ENCODE results near the gene CENPO.
"Not testable (repeated sequence)": the region's sequence is repeated elsewhere in the genome, so short reads cannot be mapped to it uniquely, and the experiment has no call there.

CENPO gene

DNA sequence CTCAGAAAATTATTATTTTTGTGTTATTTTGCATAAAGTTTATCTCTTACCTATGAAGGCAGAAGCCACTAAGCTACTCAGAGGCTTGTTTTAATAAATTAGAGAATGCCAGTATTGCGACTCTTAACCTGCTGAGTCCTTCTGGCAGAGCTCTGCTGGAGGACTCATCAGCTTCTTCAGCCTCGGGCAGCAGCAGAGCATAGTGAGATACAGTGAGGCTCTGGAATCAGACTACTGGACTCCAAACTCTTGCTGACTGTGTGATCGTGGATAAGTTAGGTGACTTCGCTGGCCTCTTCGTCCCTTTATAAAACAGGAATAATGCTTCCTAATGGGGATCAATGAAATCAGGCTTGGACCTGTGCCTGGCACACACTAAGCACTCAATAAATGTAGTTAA is 1.8 kb upstream of the CENPO start:
- no peak for DNase-seq

GRCh38 chr2:24792542-24792873 is 717 bp upstream of the CENPO start:
- DNase-seq, result no peak

DNA sequence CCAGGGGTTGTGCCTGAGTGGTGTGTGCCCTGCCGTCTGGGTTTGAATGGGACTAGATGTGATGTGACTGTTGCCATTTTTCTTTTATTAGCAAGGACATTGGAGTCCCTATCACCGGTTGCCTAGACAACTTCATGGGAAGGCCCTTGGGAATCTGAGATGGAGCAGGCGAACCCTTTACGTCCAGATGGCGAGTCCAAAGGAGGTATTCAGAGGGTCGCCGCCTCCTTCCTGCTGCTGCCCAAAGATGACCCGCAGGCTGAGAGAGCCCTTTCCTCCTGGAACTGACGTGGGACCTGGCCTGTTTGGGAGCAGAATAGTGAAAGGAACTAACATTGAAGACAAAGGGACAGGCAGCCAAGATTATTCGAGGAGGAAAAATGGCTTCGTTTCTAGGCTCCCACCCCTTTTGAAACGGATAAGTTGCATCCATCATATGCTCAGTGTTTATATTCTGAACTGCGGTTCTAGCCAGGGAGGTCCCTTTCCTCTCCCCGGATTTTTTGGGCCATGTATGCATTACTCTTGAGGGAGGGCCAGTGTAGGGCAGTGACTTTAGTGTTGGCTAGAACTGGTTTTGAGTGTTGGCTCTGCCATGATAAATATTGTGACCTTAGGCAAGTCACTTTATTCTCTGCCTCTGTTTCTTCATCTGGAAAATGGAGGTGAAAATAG is 673 bp downstream of the CENPO start:
- DNase-seq, result no peak

GRCh38 chr2:24797644-24798043 is 4.4 kb downstream of the CENPO start:
- DNase-seq, result no peak

- not testable (repeated sequence) for DNase-seq
Observed at GRCh38 chr2:24800487-24800886, 7.3 kb downstream of the CENPO start.

DNA sequence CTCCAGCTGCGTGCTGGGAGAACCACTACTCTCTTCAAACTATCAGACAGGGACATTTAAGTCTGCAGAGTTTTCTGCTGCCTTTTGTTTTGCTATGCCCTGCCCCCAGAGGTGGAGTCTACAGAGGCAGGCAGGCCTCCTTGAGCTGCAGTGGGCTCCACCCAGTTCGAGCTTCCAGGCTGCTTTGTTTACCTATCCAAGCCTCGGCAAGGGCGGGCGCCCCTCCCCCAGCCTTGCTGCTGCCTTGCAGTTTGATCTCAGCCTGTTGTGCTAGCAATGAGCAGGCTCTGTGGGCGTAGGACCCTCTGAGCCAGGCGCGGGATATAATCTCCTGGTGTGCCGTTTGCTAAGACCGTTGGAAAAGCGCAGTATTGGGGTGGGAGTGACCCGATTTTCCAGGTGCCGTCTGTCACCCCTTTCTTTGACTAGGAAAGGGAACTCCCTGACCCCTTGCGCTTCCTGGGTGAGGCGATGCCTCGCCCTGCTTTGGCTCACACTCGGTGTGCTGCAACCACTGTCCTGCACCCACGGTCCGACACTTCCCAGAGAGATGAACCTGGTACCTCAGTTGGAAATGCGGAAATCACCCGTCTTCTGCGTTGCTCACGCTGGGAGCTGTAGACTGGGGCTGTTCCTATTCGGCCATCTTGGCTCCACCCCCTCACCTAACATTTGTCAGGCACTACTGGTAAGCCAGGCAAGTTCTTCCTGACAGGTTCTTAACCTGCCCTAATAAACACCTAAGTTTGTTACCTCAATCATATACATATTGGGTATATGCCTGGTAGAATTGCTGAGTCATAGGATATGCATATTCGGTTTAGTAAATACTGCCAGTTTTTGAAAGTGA is 12.8 kb downstream of the CENPO start:
- DNase-seq, result not testable (repeated sequence)

DNA sequence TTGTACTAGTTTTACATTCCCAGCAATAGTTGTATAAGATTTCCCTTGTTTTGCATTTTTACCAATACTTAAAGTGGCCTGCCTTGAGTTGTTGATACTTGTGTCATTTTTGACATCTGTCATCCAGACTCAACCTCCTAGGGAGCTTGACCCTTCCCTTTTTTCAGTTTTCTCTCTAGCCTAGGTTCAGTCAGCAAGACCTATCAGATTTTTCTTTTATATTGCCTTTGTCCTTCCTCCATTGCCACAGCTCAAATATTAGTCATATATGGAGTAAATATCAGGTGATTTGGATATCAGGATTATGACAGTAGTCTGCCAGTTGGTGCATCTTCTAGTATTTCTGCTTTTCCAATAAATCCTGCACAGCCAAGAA is 13.4 kb downstream of the CENPO start:
- DNase-seq, result no peak

DNA sequence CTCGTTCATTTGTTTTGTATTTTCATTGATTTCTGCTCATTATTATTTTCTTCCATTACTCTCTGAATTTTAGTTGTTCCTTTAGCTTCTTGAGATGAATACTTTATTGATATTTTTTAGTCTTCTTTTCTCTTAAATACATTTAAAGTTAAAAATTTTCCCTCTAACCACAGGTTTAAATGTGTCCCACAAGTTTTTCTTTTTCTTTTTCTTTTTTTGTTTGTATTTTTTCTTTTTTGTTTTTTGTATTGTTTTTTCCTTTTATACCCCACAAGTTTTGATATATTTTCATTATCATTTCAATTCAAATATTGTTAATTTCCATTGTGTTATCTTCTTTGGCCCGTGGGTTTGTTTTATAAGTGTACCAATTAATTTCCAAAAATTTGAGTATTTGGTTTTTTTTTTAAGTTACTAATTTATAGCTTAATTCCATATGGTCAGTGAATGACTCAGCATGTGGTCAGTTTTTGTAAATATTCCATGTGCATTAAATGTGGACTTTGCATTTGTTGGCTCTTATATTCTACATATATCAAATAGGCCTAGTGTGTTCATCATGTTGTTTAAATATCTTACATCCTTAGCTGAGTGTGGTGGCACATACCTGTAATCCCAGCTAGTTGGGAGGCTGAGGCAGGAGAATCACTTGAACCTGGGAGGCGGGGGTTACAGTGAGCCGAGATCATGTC is 16.2 kb downstream of the CENPO start:
- no peak for DNase-seq

GRCh38 chr2:24813691-24814137 is 20.5 kb downstream of the CENPO start:
- no peak for DNase-seq

GRCh38 chr2:24814516-24814915 is 21.3 kb downstream of the CENPO start:
- DNase-seq, result no peak

GRCh38 chr2:24815171-24815570 is 21.9 kb downstream of the CENPO start:
- DNase-seq, result no peak

GRCh38 chr2:24816404-24816803 is 23.2 kb downstream of the CENPO start:
- no peak for DNase-seq

GRCh38 chr2:24816884-24817283 is 23.7 kb downstream of the CENPO start:
- DNase-seq, result no peak

DNA sequence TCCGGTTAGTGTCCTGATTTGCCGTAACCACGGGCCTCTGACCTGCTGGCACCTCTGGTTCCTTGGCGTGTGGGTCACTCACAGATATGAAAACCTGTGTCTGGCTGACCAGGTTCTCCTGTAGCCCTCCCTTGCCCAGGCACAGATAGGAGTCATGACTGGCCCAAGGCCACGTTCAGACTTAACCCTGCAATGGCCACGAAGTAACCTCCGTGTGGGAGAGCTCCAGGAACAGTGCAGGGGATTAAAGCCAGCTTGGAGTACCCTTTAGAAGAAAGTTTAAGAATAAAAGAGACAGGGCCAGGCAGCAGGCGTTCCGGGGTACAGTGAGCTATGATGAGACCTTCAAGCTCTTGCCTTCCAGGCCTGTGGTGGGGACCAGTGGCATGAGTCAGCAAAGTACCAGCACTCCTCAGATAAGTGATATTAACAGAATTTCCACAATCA is 25.5 kb downstream of the CENPO start:
- no peak for DNase-seq

- no peak for DNase-seq
Observed at GRCh38 chr2:24819442-24820174, 26.4 kb downstream of the CENPO start.

GRCh38 chr2:24820175-24820513 is 26.9 kb downstream of the CENPO start:
- no peak for DNase-seq

GRCh38 chr2:24820598-24821432 is 27.6 kb downstream of the CENPO start:
- no peak for DNase-seq

DNA sequence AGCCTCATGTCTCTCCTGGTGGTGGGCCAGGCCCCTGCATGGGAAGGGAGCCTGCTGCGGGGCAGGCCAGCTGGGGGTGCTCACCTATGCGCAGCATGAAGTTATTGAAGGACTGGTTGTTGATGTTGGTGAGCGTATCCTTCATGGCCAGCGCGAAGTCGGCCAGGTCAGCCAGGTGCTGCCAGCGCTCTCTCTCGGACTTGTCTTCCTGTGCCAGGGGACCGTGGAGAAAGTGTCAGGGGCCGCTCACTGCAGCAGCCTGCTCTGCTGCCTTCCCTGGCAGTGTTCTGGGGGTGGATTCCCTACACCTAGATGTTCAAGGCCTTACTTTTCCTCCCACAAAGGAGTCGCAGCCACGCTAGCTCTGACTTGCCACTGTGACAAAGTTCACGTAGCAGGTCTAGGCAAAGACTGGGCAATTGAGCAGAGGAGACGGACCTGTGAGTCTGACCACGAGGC is 28.2 kb downstream of the CENPO start:
- no peak for DNase-seq

DNA sequence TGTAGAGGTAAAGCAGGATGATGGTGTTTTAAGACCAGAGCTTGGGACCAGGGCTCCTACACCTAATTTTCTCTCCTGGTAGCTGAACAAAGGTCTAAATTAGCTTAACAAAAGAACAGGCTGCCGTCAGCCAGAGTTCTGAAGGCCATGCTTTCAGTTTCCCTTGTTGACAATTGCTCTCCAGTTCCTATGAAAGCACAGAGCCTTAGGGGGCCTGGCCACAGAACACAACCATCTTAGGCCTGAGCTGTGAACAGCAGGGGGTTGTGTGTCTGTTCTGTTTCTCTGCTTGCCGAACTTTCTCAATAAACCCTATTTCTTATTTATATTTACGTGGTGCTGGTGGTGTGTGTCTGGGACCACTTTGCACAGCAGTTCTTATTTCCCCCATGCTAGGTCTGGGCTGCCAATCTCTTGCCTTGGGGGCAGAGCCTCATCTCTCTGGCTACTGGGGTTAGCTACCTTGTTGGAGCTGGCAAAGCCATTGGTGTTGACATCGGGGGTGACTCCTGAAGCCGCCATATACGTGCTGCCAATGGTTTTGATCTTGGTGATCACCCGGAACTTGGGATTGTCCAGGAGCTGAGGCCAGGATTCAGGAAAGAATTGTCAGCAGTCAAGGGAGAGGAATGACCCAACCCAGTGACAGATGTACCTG is 29.0 kb downstream of the CENPO start:
- no peak for DNase-seq

DNA sequence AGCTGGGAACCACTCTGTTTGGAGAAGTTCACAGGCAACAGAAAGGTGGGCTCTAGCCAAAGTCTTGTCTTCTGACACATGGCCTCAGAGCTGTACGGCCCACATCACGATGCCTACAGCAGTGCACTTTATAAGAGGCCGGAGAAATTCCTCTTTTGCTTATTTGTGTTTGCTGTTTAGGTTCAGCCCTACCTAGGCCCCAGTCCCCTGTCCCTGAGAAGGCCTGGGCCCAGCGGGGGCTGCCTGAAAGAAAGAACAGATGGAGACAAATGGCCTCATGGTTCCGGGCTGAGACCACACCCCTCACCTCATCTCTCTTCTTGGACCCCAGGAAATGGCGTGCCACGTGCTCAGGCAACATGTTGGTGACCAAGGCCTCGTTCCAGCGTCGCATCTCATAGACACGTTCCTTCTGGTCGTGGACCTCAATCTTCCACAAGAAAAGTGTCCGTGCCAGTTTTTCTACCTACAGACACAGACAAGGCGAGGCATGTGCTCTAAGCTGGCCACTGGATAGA is 30.9 kb downstream of the CENPO start:
- no peak for DNase-seq

Data from stimulated activated naive CD4-positive, alpha-beta T cell (primary cell).